ENCODE measurements around the gene COL12A1.
"Not testable (repeated sequence)": the region's sequence is repeated elsewhere in the genome, so short reads cannot be mapped to it uniquely, and the experiment has no call there.

COL12A1 gene

DNA sequence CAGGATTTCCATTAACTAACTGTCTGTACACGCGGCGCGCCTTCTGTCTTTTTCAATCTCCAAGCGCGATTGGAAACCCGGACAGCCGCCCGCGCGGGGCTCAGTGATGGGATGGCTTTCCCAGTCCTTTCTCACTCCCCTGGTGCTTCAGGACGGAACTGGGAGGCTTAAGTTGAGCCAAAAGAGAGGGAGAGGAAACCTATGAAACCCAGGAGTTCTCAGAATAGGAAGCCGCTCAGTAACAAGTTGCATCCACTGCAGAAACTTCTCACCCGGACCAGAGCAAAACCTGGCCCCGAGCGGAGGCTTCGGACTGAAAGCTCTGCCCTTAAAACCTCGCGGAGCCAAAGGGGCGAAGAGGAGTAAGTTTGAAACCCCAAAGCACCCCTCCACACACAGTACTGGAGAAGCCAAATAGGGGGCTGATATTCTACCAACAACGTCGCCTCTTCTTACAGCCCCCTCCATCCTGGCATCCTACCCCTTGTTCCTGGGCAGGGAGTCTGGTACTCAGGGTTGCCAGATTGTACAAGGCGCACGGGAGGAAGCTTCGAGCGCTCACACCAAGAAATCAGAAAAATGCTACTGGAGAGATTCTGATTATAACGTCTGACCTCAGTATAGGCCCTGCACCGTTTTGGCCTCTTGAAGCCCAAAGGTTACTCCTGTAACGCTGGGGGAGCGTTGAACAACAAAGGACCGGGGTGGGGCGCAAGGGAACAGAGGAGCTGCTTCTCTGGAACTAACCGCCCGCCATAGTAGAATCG lies 906 bp upstream of the COL12A1 start:
- H3K9me3 Mint-ChIP-seq: no peaks in the 10 kb centered on the region
- no peak overlapping the region for H3K27ac Mint-ChIP-seq
- intact Hi-C loops (cut with micrococcal nuclease): no loop called here
- H3K4me3 Mint-ChIP-seq: peak overlapping the region; percentile 30
- peaks cover 60% of the 10 kb centered on the region for H3K4me1 Mint-ChIP-seq (ENCODE audit: low read depth)
- H3K36me3 Mint-ChIP-seq (ENCODE audit: low read depth): no peaks in the 10 kb centered on the region
- H3K27me3 Mint-ChIP-seq: peaks cover 83% of the 10 kb centered on the region

DNA sequence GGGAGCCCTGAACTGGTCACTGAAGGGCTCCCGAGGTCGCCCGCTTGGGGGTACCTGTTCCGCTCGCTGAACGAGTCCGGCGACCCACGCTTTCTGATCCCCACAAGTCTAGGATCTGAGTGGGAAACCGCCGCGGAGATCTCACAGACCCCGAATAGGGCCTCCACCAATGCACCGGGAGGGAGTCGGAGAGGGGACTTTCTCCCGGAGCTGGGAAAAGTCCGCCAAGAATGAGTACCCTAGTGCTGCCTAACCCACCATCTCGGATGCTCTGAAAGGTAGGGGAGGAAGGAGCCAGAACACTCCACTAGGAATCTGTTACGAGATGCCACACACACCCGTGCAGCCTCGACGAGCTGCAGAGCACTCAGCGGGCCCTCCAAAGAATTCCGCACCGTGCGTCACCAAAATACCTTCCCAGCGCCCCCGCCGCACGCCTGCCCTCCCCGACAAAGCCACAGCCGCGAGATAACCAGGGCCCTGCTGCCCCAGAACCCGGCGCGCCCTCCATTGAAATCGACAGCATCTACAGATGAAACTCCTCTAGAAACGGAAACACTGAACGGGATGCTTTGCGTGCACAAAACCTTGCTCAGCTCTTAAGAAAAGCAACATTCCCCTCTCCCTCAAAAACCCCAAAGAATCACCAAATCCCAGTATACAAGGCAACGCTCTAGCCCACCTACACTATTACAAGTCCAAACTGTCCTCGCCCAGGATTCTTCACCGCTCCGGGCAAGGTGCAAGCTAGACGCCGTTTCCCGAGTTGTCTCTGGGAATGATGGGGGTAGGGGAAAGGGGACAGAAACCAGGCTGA lies 686 bp downstream of the COL12A1 start:
- peaks cover 60% of the 10 kb centered on the region for H3K4me1 Mint-ChIP-seq (ENCODE audit: low read depth)
- H3K36me3 Mint-ChIP-seq (ENCODE audit: low read depth): no peaks in the 10 kb centered on the region
- H3K4me3 Mint-ChIP-seq: no peak overlapping the region
- intact Hi-C loops (cut with micrococcal nuclease): no loop called here
- peaks cover 90% of the 10 kb centered on the region for H3K27me3 Mint-ChIP-seq
- no peaks in the 10 kb centered on the region for H3K9me3 Mint-ChIP-seq
- H3K27ac Mint-ChIP-seq: no peak overlapping the region

DNA sequence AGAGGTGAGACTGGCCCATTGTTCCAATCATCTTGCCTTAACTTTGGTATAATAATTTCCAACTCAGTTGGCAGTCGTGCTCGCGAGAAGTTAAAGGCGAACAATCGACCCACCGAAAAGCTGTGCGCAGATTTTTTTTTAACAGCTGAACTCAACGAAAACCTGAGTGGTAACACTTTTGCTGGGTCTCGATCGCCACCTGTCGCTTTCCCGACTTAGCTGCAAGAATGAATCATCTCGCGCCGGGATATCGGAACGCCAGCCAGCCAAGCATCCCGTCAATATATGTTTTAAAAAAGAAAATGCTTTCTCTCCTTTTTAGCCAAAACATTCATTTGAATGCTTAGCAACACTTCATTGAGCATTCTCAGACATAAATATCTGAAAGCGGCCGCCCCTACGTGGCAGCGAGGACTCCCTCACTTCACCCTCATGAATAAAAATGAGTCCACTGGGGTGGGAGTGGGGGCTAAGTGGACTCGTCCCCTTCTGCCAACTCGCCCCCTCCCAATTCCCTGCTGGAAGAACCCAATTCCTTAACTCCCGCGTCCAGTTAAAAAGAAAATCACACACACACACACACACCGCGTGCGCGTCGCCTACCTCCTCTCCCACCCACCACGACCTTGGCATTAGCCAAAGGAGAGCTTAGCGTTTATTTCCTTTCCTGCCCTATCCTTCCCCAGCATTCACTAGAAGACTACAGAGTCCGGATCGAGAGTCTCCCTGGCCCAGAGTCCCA lies 1.5 kb downstream of the COL12A1 start:
- peaks cover 60% of the 10 kb centered on the region for H3K4me1 Mint-ChIP-seq (ENCODE audit: low read depth)
- peaks cover 88% of the 10 kb centered on the region for H3K27me3 Mint-ChIP-seq

DNA sequence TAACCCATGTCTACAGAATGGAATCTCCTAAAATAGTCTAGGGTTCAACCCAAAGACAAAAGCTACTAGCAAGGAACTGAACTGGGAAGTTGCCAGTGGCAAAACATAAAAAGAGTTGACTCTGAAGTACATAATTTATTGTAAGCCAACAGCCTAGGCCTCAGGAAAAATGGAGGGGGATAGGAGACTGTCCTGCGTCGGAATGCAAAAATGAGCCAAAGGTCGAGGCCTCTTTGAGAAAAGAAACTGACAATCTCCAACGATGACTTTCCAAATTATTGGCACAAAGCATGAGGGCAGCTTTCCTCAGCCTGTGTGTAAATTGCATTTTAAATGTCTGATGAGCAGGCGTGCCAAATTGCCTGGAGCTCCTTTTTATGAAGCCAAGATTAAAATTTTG lies 2.1 kb downstream of the COL12A1 start:
- Mint-ChIP-seq H3K27me3 (peaks cover 82% of the 10 kb centered on the region), H3K36me3 (ENCODE audit: low read depth) (no peaks in the 10 kb centered on the region), H3K4me3 (no peak overlapping the region), H3K27ac (no peak overlapping the region), H3K4me1 (ENCODE audit: low read depth) (peaks cover 55% of the 10 kb centered on the region), H3K9me3 (no peaks in the 10 kb centered on the region)
- intact Hi-C loops (cut with micrococcal nuclease): no loop called here

More for the DNA sequence above, 1.5 kb downstream of the COL12A1 start:
- no peaks in the 10 kb centered on the region for H3K9me3 Mint-ChIP-seq
- H3K36me3 Mint-ChIP-seq (ENCODE audit: low read depth): no peaks in the 10 kb centered on the region
- no peak overlapping the region for H3K4me3 Mint-ChIP-seq
- H3K27ac Mint-ChIP-seq: no peak overlapping the region
- intact Hi-C loops (cut with micrococcal nuclease): no loop called here

DNA sequence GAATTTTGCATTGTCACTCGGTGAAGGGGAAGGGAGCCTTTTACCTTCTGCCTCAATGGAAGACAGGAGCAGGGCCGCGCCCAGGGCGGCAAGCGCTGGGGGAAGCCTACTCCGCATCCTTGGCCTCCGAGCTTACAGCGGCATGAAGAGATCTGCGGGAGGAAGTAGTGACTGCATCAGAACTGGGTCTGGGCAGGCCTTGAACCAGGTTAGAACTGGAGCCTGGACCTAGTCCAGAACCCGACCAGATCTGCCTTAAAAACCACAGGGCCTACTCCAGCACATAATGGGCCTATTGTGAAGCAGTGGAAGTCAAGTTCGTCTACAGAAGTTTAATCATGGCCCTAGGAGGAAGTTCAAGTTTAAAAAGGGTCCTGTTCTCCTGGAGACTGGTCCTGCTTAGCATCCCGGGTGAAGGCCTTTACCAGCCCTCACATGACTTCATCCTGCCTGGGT lies 3.1 kb downstream of the COL12A1 start:
- intact Hi-C loops (cut with micrococcal nuclease): no loop called here
- no peak overlapping the region for H3K27ac Mint-ChIP-seq
- no peaks in the 10 kb centered on the region for H3K9me3 Mint-ChIP-seq
- no peaks in the 10 kb centered on the region for H3K36me3 Mint-ChIP-seq (ENCODE audit: low read depth)
- H3K4me3 Mint-ChIP-seq: no peak overlapping the region
- H3K4me1 Mint-ChIP-seq (ENCODE audit: low read depth): peaks cover 45% of the 10 kb centered on the region
- H3K27me3 Mint-ChIP-seq: peaks cover 73% of the 10 kb centered on the region

DNA sequence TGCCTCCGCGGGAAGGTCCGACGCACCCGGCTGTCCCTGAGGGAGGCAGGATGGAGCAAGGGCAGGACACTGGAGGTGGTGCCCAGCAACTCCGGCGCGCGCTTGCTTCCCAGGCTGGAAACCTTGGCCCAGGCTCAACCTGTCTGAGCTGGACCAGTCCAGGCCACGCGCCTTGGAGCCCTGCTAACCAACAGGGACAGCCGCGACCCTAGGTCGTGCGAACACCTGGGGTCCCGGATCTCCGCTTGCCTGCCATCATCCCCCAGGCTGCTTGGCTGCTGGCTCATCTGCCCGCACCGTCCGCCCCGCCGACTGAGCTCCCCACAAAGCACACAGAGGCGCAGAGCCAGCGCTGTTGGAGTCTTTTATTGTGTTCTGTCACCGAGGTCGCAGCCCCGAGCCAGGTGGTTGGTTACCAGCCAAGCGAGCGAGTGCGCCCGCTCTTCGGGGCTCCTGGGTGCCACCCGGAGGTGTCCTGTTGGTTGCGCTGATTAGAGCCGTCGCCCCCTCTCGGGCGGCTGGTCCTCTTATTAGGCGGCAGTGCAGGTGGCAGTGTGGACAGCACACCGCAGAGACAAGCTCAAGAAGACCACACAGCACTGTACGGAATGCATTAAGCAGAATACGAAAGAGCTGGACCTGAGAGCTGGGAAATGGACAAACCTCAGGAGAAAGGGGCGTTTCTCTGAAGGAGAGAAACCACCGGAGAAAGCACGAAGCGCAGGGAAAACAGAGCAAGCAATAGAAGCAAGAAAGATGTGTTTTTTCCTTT lies 3.8 kb downstream of the COL12A1 start:
- no peaks in the 10 kb centered on the region for H3K9me3 Mint-ChIP-seq
- H3K36me3 Mint-ChIP-seq (ENCODE audit: low read depth): no peaks in the 10 kb centered on the region
- H3K27me3 Mint-ChIP-seq: peaks cover 71% of the 10 kb centered on the region
- intact Hi-C loops (cut with micrococcal nuclease): no loop called here
- no peak overlapping the region for H3K27ac Mint-ChIP-seq
- H3K4me3 Mint-ChIP-seq: no peak overlapping the region
- peaks cover 39% of the 10 kb centered on the region for H3K4me1 Mint-ChIP-seq (ENCODE audit: low read depth)

DNA sequence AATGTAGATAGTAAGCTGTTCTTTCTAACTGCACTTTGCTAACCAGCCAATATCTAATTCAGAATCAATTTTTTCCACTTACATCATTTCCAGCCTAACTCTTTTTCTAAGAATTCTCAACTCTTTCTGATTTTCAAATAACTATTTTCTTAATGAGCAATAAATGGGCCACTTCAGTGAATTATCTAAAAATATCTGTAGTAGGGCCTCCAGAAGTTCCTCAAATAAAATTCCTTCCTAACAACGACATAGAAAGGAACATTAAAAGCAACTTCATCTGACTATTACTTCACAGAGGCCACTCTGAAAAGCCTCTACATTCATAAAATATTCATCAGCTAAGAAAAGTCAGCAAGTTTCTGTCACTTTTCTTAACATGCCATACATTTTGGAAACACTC lies 4.8 kb downstream of the COL12A1 start:
- Mint-ChIP-seq H3K4me1 (ENCODE audit: low read depth) (peaks cover 28% of the 10 kb centered on the region), H3K9me3 (no peaks in the 10 kb centered on the region), H3K36me3 (ENCODE audit: low read depth) (no peaks in the 10 kb centered on the region), H3K4me3 (no peak overlapping the region), H3K27me3 (peaks cover 61% of the 10 kb centered on the region), H3K27ac (no peak overlapping the region)
- intact Hi-C loops (cut with micrococcal nuclease): no loop called here

DNA sequence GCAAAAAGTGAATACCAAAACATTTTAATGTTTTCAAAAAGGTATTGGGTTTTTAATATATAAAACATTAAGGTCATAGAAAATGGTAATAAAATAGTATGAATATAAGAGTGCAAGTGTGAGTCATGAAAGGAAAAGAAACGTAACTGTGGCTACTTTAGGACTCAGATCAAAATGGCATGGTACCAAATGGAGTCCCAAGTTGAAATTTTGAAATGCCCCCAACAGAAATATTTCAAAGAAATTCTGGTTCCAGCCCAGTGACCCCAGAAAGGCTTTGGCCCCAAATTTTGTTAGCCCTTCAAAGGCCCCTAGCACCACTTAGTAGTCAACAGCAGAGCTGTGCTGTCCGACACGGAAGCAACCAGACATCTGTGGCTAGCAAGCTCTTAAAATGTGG lies 6.0 kb downstream of the COL12A1 start:
- Mint-ChIP-seq H3K4me1 (ENCODE audit: low read depth) (peaks cover 17% of the 10 kb centered on the region), H3K27me3 (peaks cover 50% of the 10 kb centered on the region), H3K36me3 (ENCODE audit: low read depth) (no peaks in the 10 kb centered on the region), H3K27ac (no peak overlapping the region), H3K9me3 (no peaks in the 10 kb centered on the region), H3K4me3 (no peak overlapping the region)
- intact Hi-C loops (cut with micrococcal nuclease): no loop called here

DNA sequence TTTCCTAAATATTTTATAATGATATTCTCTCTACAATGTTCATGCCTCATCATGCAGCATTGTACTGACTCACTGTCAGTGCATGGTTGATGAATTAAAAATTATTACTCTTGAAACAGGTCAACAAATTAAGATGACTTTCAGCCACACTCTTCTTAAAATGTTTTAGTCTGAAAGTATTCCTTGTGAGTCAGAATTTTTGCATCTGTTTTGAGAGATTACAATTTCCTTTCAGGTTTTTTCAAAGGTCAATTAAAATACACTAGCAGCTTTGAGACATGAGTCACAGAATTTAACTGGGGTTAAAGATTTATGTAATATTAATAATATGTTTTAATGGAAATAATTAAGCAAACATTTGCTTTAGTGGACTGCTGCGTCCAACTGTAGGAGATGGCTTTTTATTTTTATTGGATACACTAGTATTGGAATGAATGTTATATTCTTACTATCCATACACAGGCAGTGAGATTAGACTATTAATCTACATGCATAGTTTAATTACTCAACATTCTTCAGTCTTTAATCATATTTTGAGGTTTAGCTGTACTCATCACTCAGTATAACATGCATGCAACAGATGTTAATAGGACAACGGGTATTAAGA lies 9.7 kb downstream of the COL12A1 start:
- Mint-ChIP-seq H3K4me3 (no peak overlapping the region), H3K36me3 (ENCODE audit: low read depth) (no peaks in the 10 kb centered on the region), H3K4me1 (ENCODE audit: low read depth) (no peaks in the 10 kb centered on the region), H3K9me3 (no peaks in the 10 kb centered on the region), H3K27me3 (peaks cover 14% of the 10 kb centered on the region), H3K27ac (no peak overlapping the region)
- intact Hi-C loops (cut with micrococcal nuclease): no loop called here

DNA sequence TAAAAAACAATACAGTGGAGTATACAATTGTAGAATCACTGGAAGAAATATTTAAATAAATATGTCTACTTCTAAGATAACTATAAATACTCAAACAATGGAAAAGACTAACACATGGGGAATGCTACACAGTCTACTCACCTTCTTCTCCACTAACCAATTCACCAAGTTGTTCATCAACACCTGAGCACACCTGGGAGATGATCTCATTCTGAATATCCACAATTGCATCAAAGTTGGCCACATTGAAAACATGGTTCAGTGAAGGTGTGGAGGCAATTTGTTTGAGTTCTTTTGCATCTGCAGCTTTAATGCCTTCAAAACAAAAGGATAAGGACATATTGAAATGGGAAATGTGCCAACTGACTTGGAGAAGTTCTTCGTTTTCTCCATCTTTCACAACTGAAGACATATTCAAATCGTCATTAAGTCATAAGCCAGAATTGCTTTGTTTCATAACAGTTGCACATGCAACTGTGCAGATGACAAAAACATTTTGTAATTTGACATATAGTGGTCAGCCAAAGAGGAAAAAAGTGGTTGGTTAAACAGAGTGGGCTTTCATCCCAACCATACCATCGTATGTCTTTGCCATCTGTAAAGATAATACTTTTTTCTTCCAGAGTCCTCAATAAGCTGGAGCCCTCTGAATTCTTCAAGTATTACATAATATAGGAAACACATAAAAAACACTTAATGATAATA lies 17.5 kb downstream of the COL12A1 start:
- no peaks in the 10 kb centered on the region for H3K9me3 Mint-ChIP-seq
- intact Hi-C loops (cut with micrococcal nuclease): no loop called here
- peaks cover 5% of the 10 kb centered on the region for H3K27me3 Mint-ChIP-seq
- H3K4me1 Mint-ChIP-seq (ENCODE audit: low read depth): no peaks in the 10 kb centered on the region
- no peak overlapping the region for H3K4me3 Mint-ChIP-seq
- no peak overlapping the region for H3K27ac Mint-ChIP-seq
- H3K36me3 Mint-ChIP-seq (ENCODE audit: low read depth): no peaks in the 10 kb centered on the region

DNA sequence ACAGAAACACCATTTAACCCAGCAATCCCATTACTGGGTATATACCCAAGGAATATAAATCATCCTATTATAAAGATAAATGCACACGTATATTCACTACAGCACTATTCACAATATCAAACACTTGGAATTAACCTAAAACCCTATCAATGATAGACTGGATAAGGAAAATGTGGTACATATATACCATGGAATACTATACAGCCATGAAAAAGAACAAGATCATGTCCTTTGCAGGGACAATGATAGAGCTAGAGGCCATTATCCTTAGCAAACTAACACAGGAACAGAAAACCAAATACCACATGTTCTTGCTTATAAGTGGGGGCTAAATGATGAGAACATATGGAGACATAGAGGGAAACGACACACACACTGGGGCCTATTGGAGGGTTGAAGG lies 19.3 kb downstream of the COL12A1 start:
- intact Hi-C loops (cut with micrococcal nuclease); H3K9me3 Mint-ChIP-seq: not testable (repeated sequence)

DNA sequence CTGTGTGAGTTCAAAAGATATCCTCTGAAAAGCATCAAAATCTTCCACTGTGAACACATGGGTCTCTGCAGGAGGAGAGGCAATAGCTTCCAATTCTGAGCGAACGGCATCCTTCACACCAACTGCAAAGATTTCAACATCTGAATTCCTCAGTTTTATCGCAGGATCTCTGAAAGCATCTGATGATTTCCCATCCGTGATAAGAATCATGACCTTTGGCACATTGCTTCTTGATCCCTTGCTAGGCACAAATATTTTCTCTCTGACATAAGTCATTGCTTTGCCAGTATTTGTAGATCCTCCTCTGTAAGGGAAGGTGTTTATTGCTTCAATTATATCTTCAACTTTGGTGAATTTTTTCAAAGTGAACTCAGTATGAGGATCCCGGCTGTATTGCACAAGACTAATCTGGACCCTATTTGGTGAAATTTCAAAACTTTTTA lies 22.7 kb downstream of the COL12A1 start:
- Mint-ChIP-seq H3K9me3 (no peaks in the 10 kb centered on the region), H3K4me1 (ENCODE audit: low read depth) (no peaks in the 10 kb centered on the region), H3K4me3 (no peak overlapping the region), H3K36me3 (ENCODE audit: low read depth) (no peaks in the 10 kb centered on the region), H3K27me3 (no peaks in the 10 kb centered on the region), H3K27ac (no peak overlapping the region)
- intact Hi-C loops (cut with micrococcal nuclease): no loop called here

More for the DNA sequence above, 19.3 kb downstream of the COL12A1 start:
- H3K36me3 Mint-ChIP-seq (ENCODE audit: low read depth); H3K4me3 Mint-ChIP-seq; H3K4me1 Mint-ChIP-seq (ENCODE audit: low read depth); H3K27ac Mint-ChIP-seq; H3K27me3 Mint-ChIP-seq: not testable (repeated sequence)

DNA sequence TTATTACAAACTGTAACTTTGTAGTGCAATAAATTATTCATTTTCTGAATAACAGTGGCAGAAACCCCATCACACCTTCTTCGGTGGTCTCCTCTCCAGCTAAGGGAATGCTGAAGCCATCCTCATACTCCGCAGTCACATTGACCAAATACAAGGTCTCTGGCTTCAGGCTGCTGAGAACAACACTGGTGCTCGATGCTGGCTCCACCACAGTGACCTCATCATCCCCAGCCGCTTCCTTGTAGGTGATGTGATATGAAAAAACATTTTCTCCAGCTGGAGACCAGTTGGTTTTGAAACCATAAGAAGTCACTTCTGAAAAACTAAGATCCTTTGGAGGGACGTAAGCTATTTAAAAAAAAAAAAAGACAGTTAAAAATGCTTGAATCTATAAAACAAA lies 25.0 kb downstream of the COL12A1 start:
- Mint-ChIP-seq H3K9me3 (no peaks in the 10 kb centered on the region), H3K27me3 (peaks cover 3% of the 10 kb centered on the region), H3K4me1 (ENCODE audit: low read depth) (no peaks in the 10 kb centered on the region), H3K27ac (no peak overlapping the region), H3K4me3 (no peak overlapping the region), H3K36me3 (ENCODE audit: low read depth) (no peaks in the 10 kb centered on the region)
- intact Hi-C loops (cut with micrococcal nuclease): no loop called here

All from dendritic cell treated with granulocyte-macrophage colony-stimulating factor and Interleukin-4, amounts not matched to agents 40 ng/mL and 50 ng/mL, for 4 days (primary cell).